Measurements from ENCODE around the gene SLC44A1. TPM values are rescaled to one million over a fixed set of nuclear protein-coding genes. Genes with fewer than 3 reads are reported as not detected.

The SLC44A1 gene
- total RNA-seq, 1 donor = 28.3 TPM

DNA sequence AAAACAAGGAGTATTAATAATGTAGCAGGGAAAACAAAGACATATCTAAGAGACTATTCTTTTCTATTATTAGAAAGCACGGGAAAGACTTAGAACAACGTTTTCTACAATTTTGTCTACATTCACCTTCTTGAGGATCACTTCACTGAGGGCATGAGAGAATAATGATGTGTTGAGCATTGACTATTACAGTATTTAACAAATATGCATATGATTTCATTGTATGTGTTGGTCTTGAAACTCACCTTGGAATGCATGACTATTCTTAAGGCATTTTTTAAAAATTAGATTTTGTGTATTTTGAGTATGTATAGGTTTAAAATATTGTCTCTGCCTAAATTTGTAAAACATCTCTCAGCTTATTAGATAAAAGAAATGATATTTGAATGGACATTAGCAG is 204.6 kb downstream of the SLC44A1 start:
- no peak for DNase-seq (ENCODE audit: low read depth in 2 of 3, low spot score in 2 of 3)

DNA sequence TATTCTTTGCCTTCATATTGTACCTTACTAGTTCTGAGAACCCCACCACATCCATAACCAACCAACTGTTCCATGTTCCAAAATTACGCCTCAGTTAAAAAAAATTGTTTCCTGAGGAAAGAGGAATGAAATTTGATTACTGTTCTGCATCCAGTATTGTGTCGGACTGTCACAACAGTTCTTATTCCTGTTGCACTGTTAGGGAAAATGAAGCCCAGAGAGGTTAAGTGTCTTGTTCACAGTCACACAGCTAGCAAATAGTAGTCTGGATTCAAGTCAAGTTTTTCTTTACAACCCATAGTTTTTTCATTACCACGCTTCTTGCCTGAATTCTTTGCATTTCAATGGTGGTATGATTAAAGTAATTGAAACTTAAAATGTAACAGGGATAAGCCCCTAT is 207.7 kb downstream of the SLC44A1 start:
- DNase-seq (ENCODE audit: low read depth in 2 of 3, low spot score in 2 of 3) = no peak

DNA sequence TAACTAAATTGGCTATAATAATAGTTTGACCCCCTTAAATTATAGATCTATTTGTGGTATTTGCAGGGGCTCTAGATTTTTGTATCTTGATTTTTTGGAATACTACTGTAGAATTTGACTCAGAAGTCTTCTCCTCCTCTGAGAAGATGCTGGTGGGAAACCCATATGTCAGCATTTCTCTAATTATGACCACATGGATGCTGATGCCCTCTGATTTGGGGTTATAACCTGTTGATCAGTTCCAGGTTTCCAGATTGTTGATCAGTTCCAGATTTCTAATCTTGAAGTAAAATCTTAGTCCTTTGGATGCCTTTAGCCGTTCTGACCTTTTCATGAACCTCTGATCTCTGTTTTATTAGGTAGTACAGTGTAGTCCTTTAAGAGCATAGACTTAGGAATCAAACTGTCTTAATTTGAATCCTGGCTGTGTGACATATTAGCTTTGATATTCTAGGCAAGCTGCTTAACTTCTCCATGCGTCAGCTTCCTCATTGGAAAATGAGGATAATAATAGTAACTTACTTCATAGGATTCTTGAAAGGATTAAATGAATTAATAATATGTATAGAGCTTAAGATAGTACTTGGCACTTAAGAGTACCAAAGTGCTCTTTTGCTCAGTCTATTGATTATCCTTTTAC is 211.5 kb downstream of the SLC44A1 start:
- DNase-seq (ENCODE audit: low read depth in 2 of 3, low spot score in 2 of 3) = no peak

DNA sequence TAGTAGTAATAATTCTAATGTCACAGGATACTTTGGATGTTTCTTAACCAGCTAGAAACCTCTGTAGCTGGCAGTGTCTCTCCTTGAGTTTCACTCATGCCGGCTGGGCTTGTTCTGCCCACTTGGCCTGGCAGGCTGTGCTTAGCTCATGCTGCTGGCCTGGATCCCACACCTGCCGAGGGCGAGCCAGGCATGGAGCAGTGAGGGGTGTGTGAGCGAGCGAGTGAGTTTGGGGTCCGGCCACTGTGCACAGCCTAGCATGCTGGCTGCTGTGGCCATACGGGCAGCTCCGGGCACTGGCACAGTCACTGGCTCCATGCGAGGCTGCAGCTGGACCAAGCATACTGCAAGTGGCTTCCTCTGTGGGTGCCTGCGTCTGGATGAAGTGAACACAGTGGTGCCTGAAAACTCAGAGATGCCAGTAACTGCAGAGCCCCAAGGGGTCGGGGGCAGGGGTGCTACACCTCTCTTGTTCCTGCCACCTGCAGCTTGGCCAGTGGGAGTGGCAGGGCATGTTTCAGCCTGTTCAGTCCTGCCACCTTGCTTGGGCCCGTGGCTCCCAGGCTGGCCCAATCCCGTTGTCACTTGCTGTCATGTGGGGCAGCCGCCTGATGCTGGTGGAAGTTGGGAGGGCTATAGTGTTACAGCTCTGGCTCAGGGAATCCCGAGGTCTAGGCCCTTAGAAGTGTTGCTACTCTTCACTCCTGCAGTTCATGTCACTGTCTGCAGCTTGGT is 213.3 kb downstream of the SLC44A1 start:
- DNase-seq (ENCODE audit: low read depth in 2 of 3, low spot score in 2 of 3) = no peak

DNA sequence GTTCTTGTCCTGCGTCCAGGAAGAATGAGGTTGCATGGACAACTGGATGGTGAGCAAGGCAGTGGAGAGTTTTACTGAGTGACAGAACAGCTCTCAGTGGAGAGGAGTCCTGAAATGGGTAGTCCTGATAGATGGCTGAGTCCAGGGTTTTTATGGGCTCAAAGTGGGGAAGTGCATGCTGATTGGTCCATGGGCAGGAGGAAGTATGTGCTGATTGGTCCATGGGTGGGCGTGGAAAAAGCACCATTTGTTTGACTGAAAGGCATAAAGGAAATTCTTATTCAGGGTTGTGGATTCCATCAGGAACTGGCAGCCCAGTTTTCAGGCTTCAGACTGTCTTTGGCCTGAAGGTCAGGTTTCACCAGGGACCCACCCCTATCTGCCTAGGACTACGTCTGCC is 214.0 kb downstream of the SLC44A1 start:
- peak in 1 of 3 donors; percentile 19 for DNase-seq (ENCODE audit: low read depth in 2 of 3, low spot score in 2 of 3)

DNA sequence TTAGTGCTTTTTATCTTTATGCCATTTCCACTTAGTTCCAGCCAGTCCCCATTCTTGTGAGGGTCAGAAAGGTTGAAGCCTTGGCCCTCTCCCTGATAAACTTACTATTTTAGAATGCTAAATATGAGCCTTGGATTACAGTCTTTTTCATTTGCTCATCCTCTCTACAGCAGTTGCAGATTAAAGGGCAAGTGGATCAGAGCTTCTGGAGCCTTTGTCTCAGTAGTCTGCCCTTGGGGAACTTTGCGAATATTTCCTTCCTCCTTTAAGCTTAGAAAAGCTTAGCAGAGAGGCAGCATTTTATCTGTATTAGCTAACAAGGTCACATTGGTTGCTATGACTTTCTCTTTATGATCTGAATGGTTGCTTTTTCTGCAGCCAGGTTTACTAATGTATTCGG is 214.9 kb downstream of the SLC44A1 start:
- no peak for DNase-seq (ENCODE audit: low read depth in 2 of 3, low spot score in 2 of 3)

DNA sequence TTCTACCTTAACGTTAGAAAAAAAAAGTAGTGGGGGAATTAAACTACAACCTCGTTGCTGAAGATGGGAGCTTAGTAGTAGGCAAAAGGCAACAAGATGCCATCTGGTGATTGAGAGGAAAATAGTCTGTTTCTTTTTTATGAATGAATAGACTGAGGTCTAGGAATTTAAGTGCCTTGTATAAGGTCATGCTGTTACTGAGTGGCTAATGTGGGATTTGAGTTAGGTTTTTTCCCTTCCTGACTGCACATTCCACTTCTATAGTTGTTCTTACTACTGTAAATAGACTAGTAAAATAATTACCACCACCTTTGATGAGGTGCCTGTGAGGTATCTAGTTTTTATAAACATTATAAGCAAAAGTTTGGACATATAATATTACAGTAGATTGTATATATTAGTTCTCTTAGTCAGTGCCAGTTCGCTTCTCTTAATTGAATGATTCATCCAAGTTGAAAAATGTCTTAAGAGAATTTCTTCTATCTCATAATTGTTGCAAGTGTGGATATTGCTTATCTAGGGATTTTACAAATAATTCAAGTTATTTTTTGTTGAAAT is 222.5 kb downstream of the SLC44A1 start:
- no peak for DNase-seq (ENCODE audit: low read depth in 2 of 3, low spot score in 2 of 3)

DNA sequence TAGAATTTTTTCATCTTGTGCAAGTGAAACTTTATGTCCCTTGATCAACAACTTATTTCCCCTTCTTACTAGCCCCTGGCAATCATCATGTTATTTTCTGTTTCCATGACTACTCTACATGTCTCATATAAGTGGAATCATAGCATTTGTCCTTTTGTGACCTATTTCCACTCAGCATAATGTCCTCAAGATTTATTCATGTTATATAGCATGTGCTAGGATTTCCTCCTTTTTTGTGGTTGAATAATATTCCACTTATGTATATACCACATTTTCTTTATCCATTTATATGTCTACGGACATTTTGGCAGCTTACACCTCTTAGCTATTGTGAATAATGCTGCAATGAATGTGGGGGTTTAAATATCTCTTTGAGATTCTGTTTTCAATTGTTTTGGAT is 224.4 kb downstream of the SLC44A1 start:
- no peak for DNase-seq (ENCODE audit: low read depth in 2 of 3, low spot score in 2 of 3)

DNA sequence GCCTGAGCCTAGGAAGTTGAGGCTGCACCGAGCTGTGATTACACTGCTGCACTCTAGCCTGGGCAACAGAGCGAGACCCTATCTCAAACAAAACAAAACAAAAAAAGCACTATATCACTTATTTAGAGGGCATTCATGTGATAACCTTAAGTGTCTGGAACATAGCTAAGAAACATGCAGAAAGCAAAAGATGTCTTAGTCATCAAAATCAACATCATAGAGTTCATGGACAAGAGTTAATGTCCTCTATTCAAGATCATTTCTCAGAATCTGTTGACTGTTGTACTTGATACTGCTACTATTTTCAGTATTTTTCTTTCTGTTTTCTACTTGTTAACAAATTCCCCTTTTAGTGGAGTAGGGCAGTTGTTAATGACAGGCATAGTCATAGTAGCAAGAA is 228.8 kb downstream of the SLC44A1 start:
- no peak for DNase-seq (ENCODE audit: low read depth in 2 of 3, low spot score in 2 of 3)

DNA sequence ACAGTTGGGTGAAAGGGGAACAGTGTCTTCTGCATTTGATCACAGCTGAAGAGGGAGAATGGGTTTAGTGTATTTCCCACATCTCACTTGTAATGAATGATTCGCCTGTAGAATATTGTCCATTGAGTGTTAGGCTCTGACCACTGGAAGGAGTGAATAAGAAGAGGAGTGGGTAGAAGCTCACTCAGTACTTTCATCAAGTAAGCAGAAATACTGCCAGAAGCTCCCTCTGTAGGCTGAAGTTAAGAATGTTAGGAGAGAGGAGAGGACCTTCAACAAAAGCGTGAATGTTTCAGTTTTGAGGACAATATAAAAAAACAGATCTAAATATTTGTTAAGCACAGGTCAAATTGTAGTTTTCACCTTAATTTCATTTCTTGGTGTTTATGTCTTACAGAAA is 230.9 kb downstream of the SLC44A1 start:
- peak in 2 of 3 donors; percentile 3 to 35 for DNase-seq (ENCODE audit: low read depth in 2 of 3, low spot score in 2 of 3)

DNA sequence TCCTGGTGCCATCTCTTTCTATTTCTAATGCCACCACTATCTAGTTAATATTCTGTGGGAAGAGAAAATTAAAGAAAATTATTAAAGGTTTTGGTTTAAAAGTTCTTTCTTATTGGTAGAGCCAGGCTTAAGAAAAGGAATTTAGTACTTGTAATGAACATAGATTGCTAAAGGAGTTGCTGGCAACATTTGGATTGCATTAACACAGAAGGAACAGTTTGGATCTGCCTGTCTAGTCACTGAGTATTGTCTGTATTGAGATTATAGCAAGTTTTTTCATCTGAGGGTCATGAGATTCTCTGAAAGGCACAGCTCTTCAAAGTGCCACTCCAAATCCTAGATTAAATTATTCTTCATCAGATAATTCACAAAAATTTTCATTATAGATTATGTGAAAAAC is 235.4 kb downstream of the SLC44A1 start:
- no peak for DNase-seq (ENCODE audit: low read depth in 2 of 3, low spot score in 2 of 3)

DNA sequence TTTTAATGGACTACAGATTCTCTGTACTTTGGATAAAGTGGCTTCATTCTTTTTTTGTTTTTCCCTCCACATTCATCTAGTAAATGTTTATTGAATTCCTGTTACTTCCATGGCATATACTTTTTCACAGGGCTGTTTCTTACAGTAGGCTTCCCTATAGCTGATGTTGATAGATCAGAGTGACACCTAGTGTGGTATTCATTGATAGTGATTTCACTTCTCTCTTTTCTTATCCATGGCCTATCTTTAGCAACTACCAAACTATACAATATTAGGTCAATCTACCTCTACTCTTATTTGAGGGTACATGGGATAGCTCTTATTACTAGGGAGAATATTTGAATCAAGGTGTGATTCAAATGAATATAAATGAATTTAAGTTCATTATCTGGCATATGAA is 239.2 kb downstream of the SLC44A1 start:
- DNase-seq (ENCODE audit: low read depth in 2 of 3, low spot score in 2 of 3) = no peak

DNA sequence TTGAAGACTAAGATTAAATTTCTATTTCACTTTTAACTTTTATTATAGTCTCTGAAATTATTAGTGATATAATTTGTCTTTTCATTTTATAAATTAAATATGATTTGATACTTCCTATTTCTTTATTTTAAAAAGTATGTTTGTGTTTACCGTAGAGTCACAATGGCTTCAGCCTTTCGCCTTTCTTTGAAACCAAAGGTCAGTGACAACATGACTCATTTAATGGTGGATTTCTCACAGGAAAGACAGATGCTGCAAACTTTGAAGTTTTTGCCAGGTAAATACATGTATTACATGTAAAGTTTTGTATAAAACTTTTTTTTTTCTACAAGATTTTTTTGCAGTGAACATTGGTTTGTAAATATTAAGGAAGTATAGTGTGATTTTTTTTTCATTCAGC is 239.8 kb downstream of the SLC44A1 start:
- no peak for DNase-seq (ENCODE audit: low read depth in 2 of 3, low spot score in 2 of 3)

DNA sequence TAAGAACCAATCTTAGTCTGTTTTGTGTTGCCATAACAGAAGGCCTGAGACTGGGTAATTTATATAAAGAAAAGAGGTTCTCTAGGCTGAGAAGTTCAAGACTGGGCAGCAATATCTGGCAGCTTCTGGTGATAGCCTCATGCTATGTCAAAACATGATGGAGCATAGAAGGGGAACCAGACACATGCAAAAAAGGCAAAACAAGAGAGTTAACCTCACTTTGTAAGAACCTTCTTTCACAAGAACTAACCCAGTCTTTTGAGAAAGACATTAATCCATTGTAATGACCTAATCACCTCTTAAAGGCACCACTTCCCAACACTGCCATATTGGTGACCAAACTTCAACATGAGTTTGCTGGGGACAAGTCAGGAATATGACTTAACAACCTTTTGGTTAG is 240.7 kb downstream of the SLC44A1 start:
- DNase-seq (ENCODE audit: low read depth in 2 of 3, low spot score in 2 of 3) = no peak

Other genes starting within 250 kb of the SLC44A1 start
- 1.6 TPM for gene FSD1L, start 203.4 kb downstream of the SLC44A1 start, total RNA-seq

Data from hematopoietic multipotent progenitor cell (in vitro differentiated cells).